Ovary (tissue), 9 donors: Measurements from ENCODE around the gene RASGRF2. TPM values are rescaled to one million over a fixed set of nuclear protein-coding genes. Genes with fewer than 3 reads are reported as not detected.

Experiments used
- DNase-seq, 5 donors: peaks; one replicate each; pipeline ENCODE4 v3.0.0-alpha.2; 2019 to 2020
- H3K27ac ChIP-seq, 2 donors: fragments of 200-600 bp; one replicate each; pipeline versions ENCODE4 v1.5.1 to v1.8.0; 2019 to 2022
- H3K27me3 ChIP-seq: fragments of 200-600 bp; one replicate; pipeline ENCODE4 v1.8.0; 2022
- H3K36me3 ChIP-seq: fragments of 200-600 bp; sonication (generic); one replicate; pipeline ENCODE4 v1.5.1; 2019
- H3K4me1 ChIP-seq: one replicate; pipeline ENCODE4 v1.8.1; 2013; ENCODE audit warnings: mild to moderate bottlenecking, moderate library complexity; ENCODE audit not compliant: insufficient read depth
- H3K4me3 ChIP-seq: fragments of 200-600 bp; sonication (generic); one replicate; pipeline ENCODE4 v1.5.1; 2017
- H3K9me3 ChIP-seq, 2 donors: fragments of 200-600 bp in 1 of 2; sonication (generic) in 1 of 2; one replicate each; pipeline versions ENCODE4 v1.5.1 to v1.8.1; 2013 to 2019; ENCODE audit warnings: mild to moderate bottlenecking in 1 of 2, moderate library complexity in 1 of 2
- EP300 ChIP-seq: sonication (generic); formaldehyde crosslinking; IDR thresholded peaks from one replicate; pipeline ENCODE4 v1.6.1; 2017; ENCODE audit warnings: antibody characterized with exemption
- POLR2A ChIP-seq: fragments of 450-650 bp; IDR thresholded peaks from one replicate; pipeline ENCODE4 v1.6.1; 2017; ENCODE audit warnings: antibody characterized with exemption, mild to moderate bottlenecking, moderate library complexity
- WGBS, 3 donors: extraction: QIAGEN DNeasy Blood & Tissue Kit in 1 of 3; methylation state at CpG; one replicate each; pipeline versions ENCODE4 v1.1.5 to v1.1.7; 2013 to 2017; 5-methylcytosine and 5-hydroxymethylcytosine counted together
- intact Hi-C, 4 donors: fragments of 100-400 bp; cut with DNase I; formaldehyde crosslinking; loops; one replicate each; pipeline versions ENCODE4 v1.11.0 to v1.15.1; 2022 to 2023
- polyA plus RNA-seq, 2 donors: library from polyadenylated mRNA; stranded (reverse); fragments of 200-250 nt in 1 of 2; fragments of 350-450 nt in 1 of 2; fragmentation: Illumina TruSeq in 1 of 2; extraction: RNeasy Lipid Tissue Mini Kit (QIAGEN cat#74804) in 1 of 2; gene quantifications; one replicate each; pipeline ENCODE4 v1.2.3, GENCODE V29; 2013 to 2014
- total RNA-seq, 7 donors: library from RNA; depleted of rRNA in 2 of 7; stranded (reverse); fragments of >200 nt in 2 of 7; fragmentation: NEBNext Ultra II Directional in 3 of 7; extraction: Animal tissue kit (Norgen Biotek cat#: 25700) in 3 of 7; gene quantifications; one replicate each; pipeline versions ENCODE4 v1.1.0 to v1.2.4, GENCODE V29; 2016 to 2023
- TF ChIP-seq, protein P1 (sequence below), 3 donors: fragments of 450-650 bp in 2 of 3; fragments of 200-600 bp in 1 of 3; IDR thresholded peaks; one replicate each; pipeline versions ENCODE4 v1.5.1 to v1.8.0; 2016 to 2022; ENCODE audit warnings: antibody characterized with exemption in 3 of 3, mild to moderate bottlenecking in 1 of 3
- donor health status: DM: no; HTN: no; CAD: no; lungs with moderate emphysema.
- donor health status: DM: no; HTN: no; CAD: no.
- donor health status: Bipolar disorder and iron deficiency.
- donor health status: DM: yes; HTN: yes; CAD: no.
- donor health status: DM: no; HTN: no; CAD: no.
- donor health status: DM: yes; HTN: yes; CAD: no.

Gene RASGRF2
- total and polyA plus RNA-seq, 9 donors: 8.6 to 55.1 (median 23.0) TPM

DNA sequence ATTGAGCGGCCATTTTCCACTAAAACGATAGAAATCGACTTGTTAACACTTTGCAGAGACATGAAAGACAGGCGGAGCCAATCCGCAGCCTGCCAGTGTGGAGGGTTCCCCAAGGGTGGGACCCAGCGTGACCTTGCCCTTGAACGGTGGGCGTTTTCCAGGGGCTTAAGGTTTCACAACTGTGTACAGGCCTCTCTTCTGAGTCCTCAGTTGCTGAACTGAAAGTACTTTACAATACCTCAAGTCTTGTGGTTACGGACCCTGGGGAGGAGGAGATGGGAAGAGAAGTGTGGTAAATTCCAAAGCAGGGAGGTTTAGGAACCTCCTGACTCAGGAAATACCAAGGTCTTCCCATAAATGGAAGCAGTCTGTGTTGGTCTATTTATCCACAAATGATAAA, 204.8 kb downstream of the RASGRF2 start:
- intact Hi-C loops: loop anchor here in 2 of 4 donors (10.0 kb wide), 2 partner anchors 470 to 480 kb away; no protein-coding TSS in a partner anchor
- no peak overlapping the region for H3K4me3 ChIP-seq
- no peak for DNase-seq
- no peaks in the 10 kb centered on the region for H3K36me3 ChIP-seq
- H3K9me3 ChIP-seq: no peaks in the 10 kb centered on the region
- TF ChIP-seq, protein P1, sequence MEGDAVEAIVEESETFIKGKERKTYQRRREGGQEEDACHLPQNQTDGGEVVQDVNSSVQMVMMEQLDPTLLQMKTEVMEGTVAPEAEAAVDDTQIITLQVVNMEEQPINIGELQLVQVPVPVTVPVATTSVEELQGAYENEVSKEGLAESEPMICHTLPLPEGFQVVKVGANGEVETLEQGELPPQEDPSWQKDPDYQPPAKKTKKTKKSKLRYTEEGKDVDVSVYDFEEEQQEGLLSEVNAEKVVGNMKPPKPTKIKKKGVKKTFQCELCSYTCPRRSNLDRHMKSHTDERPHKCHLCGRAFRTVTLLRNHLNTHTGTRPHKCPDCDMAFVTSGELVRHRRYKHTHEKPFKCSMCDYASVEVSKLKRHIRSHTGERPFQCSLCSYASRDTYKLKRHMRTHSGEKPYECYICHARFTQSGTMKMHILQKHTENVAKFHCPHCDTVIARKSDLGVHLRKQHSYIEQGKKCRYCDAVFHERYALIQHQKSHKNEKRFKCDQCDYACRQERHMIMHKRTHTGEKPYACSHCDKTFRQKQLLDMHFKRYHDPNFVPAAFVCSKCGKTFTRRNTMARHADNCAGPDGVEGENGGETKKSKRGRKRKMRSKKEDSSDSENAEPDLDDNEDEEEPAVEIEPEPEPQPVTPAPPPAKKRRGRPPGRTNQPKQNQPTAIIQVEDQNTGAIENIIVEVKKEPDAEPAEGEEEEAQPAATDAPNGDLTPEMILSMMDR (IDR thresholded peaks at IDR 0.05): no peak
- no peak for TF ChIP-seq EP300
- no peak for TF ChIP-seq POLR2A
- H3K27ac ChIP-seq: no peak overlapping the region
- peaks cover 2% of the 10 kb centered on the region for H3K4me1 ChIP-seq
- no peaks in the 10 kb centered on the region for H3K27me3 ChIP-seq
- WGBS, 3 donors: 76 to 79% (median 78%) methylated on average over 9 of the region's 9 CpGs

DNA sequence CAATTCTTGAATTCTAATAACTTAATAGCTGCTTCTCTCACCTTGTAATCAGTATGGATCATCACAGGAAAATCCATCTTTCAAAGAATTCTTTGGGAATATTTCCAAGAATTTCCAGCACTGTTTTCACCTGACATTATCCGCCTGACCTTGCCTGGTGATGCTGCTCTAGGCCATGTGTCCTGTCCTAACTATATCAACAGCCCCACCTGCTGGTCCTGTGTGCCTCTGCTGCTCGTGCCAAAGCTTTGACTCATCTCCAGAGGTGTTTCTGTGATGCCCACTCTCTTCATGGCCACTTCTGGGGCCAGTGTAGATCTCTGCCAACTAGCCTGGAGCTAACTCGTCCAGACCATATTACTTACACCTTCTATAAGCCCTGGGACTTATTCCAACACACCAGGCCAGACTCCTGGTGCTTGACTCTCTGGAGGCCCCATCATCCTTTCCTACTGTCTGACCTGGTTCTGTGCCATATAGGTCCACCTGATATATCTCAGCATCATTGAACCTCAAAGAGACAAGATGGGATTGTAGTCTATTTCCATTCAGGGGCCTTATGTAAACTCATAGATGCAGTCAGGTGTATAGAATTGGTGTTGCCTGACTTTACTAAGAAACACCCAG, 205.4 kb downstream of the RASGRF2 start:
- 24 to 67% (median 51%) methylated on average over 3 of the region's 3 CpGs for WGBS, 3 donors
- H3K27ac ChIP-seq: no peak overlapping the region
- H3K9me3 ChIP-seq: no peaks in the 10 kb centered on the region

DNA sequence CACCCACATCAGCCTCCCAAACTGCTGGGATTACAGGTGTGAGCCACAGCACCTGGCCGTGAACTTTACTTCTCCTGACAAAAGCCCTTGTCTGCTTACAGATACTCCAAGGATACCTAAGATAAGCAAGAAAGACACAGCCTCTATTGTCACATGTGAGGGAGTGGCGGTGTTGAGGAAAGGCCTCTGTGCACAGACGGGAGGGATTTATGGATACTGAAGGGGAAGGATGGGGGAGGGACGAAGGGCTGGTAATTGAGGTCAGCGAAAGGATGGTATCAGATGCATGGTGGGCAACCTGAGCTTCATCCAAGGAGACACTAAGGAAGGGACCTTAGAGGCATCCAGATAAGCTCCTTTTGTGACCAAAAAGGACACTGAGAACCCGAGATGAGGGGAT, 206.3 kb downstream of the RASGRF2 start:
- intact Hi-C loops: loop anchor here in 2 of 4 donors (10.0 kb wide), 2 partner anchors 472 to 482 kb away; no protein-coding TSS in a partner anchor

More for the DNA sequence above, 205.4 kb downstream of the RASGRF2 start:
- TF ChIP-seq EP300: no peak
- TF ChIP-seq, protein P1 (IDR thresholded peaks at IDR 0.05): peak in 1 of 3 donors; percentile 25
- no peak for TF ChIP-seq POLR2A
- H3K4me3 ChIP-seq: no peak overlapping the region
- H3K27me3 ChIP-seq: no peaks in the 10 kb centered on the region
- peak; percentile 64 to 78 (median 69) for DNase-seq
- intact Hi-C loops: loop anchor here in 2 of 4 donors (10.0 kb wide), 2 partner anchors 471 to 481 kb away; no protein-coding TSS in a partner anchor
- H3K36me3 ChIP-seq: no peaks in the 10 kb centered on the region
- H3K4me1 ChIP-seq: peaks cover 2% of the 10 kb centered on the region

DNA sequence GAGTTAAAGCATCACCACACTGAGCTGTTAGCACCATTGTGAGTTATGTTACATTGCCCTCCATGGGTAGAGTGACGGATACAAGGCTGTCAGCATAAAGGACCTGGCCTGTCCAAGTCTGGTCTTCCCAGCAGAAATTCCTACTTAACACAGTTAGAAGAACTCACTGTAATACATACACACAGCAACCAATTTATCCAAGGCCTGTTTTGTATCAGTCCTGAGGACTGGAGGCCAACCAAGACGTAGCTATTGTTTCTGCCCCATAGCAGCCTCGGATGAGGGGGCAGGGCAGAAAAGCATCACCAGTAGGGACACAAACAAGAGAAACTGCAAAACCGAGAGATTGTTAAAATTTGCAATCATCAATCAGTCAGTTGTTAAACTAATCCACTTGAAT, 206.9 kb downstream of the RASGRF2 start:
- Histone ChIP-seq H3K9me3 (no peaks in the 10 kb centered on the region), H3K4me1 (no peaks in the 10 kb centered on the region), H3K27ac (no peak overlapping the region), H3K4me3 (no peak overlapping the region), H3K27me3 (no peaks in the 10 kb centered on the region), H3K36me3 (no peaks in the 10 kb centered on the region)
- no peak for DNase-seq
- TF ChIP-seq POLR2A (no peak), EP300 (no peak)
- TF ChIP-seq, protein P1 (IDR thresholded peaks at IDR 0.05): no peak
- WGBS, 3 donors: 82 to 91% (median 87%) methylated on average over 4 of the region's 4 CpGs
- intact Hi-C loops: loop anchor here in 2 of 4 donors (10.0 kb wide), 2 partner anchors 472 to 482 kb away; no protein-coding TSS in a partner anchor

More for the DNA sequence above, 206.3 kb downstream of the RASGRF2 start:
- Histone ChIP-seq H3K4me1 (no peaks in the 10 kb centered on the region), H3K27me3 (no peaks in the 10 kb centered on the region), H3K4me3 (no peak overlapping the region), H3K27ac (no peak overlapping the region), H3K9me3 (no peaks in the 10 kb centered on the region), H3K36me3 (no peaks in the 10 kb centered on the region)
- WGBS, 3 donors: 90 to 95% (median 92%) methylated on average over 6 of the region's 6 CpGs
- TF ChIP-seq, protein P1 (IDR thresholded peaks at IDR 0.05): no peak
- no peak for TF ChIP-seq EP300
- no peak for TF ChIP-seq POLR2A
- DNase-seq: no peak
